AG10803 (cell line): ENCODE data around the gene SNAP25.

Experiments
- DNase-seq: peaks from one replicate; pipeline ENCODE4 v3.0.0; 2010; ENCODE audit warnings: low read depth
- H3K4me3 ChIP-seq: 2 replicates; pipeline ENCODE4 v1.5.1; 2011; ENCODE audit warnings: mild to moderate bottlenecking, low read length, control low read depth
- TF ChIP-seq, protein P1 (sequence below): conservative IDR thresholded peaks from 2 replicates; pipeline ENCODE4 v1.5.1; 2011; ENCODE audit warnings: mild to moderate bottlenecking, low read length, control low read depth, inconsistent platforms

SNAP25 gene

DNA sequence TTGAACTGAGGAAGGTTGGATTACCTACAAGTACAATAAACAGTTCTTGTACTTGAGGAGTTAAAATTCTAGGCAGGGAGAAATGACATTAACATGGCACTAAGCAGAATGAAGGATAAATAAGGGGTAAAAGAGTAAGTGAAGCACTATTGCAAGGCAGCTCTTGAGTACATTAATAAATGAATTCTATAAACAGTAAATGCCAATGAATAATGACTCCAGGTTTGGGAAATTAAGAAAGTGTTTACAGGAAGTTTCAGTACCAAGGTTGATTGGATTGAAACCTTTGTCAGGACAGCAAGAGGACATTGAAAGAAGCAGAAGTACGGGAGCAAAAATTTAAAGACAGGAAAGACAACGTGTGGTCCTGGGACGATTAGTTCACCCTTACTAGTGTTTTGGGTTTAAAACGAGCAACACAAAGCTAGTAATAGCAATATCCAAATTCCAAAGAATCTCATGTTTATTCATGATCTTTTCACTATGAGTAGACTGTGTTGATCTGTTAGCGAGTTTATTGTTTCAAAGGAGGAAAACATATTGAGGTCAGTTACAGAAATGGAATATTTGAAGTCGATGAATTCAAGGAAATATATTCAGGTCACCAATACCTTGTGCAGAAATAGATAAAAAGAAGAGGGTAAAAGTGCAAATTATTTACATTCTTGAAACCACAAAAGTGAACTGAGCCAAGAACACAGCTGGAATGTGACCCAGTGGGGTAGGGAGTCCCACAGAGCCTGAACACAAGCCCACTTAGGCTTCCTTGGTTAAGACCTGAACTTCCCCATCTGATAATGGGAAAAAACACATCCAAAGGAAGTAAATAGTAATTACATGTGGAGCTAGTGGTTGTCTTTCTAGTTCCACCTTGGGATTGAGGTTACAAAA lies 134.5 kb downstream of the SNAP25 start:
- DNase-seq: no peak
- TF ChIP-seq, protein P1, sequence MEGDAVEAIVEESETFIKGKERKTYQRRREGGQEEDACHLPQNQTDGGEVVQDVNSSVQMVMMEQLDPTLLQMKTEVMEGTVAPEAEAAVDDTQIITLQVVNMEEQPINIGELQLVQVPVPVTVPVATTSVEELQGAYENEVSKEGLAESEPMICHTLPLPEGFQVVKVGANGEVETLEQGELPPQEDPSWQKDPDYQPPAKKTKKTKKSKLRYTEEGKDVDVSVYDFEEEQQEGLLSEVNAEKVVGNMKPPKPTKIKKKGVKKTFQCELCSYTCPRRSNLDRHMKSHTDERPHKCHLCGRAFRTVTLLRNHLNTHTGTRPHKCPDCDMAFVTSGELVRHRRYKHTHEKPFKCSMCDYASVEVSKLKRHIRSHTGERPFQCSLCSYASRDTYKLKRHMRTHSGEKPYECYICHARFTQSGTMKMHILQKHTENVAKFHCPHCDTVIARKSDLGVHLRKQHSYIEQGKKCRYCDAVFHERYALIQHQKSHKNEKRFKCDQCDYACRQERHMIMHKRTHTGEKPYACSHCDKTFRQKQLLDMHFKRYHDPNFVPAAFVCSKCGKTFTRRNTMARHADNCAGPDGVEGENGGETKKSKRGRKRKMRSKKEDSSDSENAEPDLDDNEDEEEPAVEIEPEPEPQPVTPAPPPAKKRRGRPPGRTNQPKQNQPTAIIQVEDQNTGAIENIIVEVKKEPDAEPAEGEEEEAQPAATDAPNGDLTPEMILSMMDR: no peak

GRCh38 chr20:10356628-10357027 lies 138.0 kb downstream of the SNAP25 start:
- H3K4me3 ChIP-seq: no peak overlapping the region
- TF ChIP-seq, protein P1: no peak
- DNase-seq: no peak

More for the DNA sequence above, 134.5 kb downstream of the SNAP25 start:
- H3K4me3 ChIP-seq: no peak overlapping the region
